Suprapubic skin (tissue), 4 donors: Measurements from ENCODE around the gene SLC7A4. TPM values are rescaled to one million over a fixed set of nuclear protein-coding genes. Genes with fewer than 3 reads are reported as not detected.

ENCODE experiments used
- DNase-seq, 2 donors: peaks; one replicate each; pipeline ENCODE4 v3.0.0-alpha.2; 2019; ENCODE audit warnings: low spot score in 2 of 2
- H3K27ac ChIP-seq: fragments of 200-600 bp; sonication (generic); one replicate; pipeline ENCODE4 v1.5.1; 2019
- H3K27me3 ChIP-seq: fragments of 200-600 bp; sonication (generic); one replicate; pipeline ENCODE4 v1.5.1; 2019
- H3K36me3 ChIP-seq: fragments of 200-600 bp; sonication (generic); one replicate; pipeline ENCODE4 v1.5.1; 2019
- H3K4me1 ChIP-seq: fragments of 200-600 bp; sonication (generic); one replicate; pipeline ENCODE4 v1.5.1; 2019
- H3K4me3 ChIP-seq: fragments of 200-600 bp; sonication (generic); one replicate; pipeline ENCODE4 v1.5.1; 2019; ENCODE audit warnings: mild to moderate bottlenecking
- H3K9me3 ChIP-seq: fragments of 200-600 bp; sonication (generic); one replicate; pipeline ENCODE4 v1.5.1; 2019
- CTCF ChIP-seq, 2 donors: fragments of 200-600 bp in 1 of 2; fragments of 450-650 bp in 1 of 2; sonication (generic) in 1 of 2; IDR thresholded peaks; one replicate each; pipeline ENCODE4 v1.5.1; 2016 to 2019; ENCODE audit warnings: antibody characterized with exemption in 2 of 2, mild to moderate bottlenecking in 1 of 2, moderate library complexity in 1 of 2
- EP300 ChIP-seq: sonication (generic); formaldehyde crosslinking; IDR thresholded peaks from one replicate; pipeline ENCODE4 v1.6.1; 2017; ENCODE audit warnings: antibody characterized with exemption
- POLR2A ChIP-seq, 2 donors: fragments of 450-650 bp; IDR thresholded peaks; one replicate each; pipeline ENCODE4 v1.6.1; 2017; ENCODE audit warnings: antibody characterized with exemption in 2 of 2, mild to moderate bottlenecking in 2 of 2, moderate library complexity in 2 of 2
- POLR2AphosphoS5 ChIP-seq, 3 donors: sonication (generic); formaldehyde crosslinking; IDR thresholded peaks; one replicate each; pipeline ENCODE4 v1.6.1; 2017; ENCODE audit warnings: antibody characterized with exemption in 3 of 3
- WGBS: methylation state at CpG from one replicate; pipeline ENCODE4 v1.1.5; 2018; 5-methylcytosine and 5-hydroxymethylcytosine counted together
- total RNA-seq, 4 donors: library from RNA; depleted of rRNA; stranded (reverse); fragments of >200 nt; gene quantifications; one replicate each; pipeline ENCODE4 v1.1.0, GENCODE V29; 2016

The SLC7A4 gene
- total RNA-seq, 4 donors from 2014 or later, result 0.48 to 2.2 (median 1.6) TPM

- WGBS, result 64% methylated on average over 9 of the region's 22 CpGs
- no peak for DNase-seq
- Histone ChIP-seq H3K27me3 (no peaks in the 10 kb centered on the region), H3K4me3 (peak overlapping the region; percentile 58), H3K4me1 (peaks cover 39% of the 10 kb centered on the region), H3K27ac (peak overlapping the region; percentile 98), H3K36me3 (peaks cover 44% of the 10 kb centered on the region), H3K9me3 (no peaks in the 10 kb centered on the region)
- TF ChIP-seq POLR2AphosphoS5 (IDR thresholded peaks at IDR 0.05) (no peak), CTCF (IDR thresholded peaks at IDR 0.05) (no peak), POLR2A (IDR thresholded peaks at IDR 0.05) (no peak), EP300 (no peak)
These were observed 32.0 kb downstream of the SLC7A4 start for GRCh38 chr22:21000207-21000986.

GRCh38 chr22:20999350-21000206 is 32.8 kb downstream of the SLC7A4 start:
- TF ChIP-seq CTCF (IDR thresholded peaks at IDR 0.05), result no peak
- no peak for TF ChIP-seq POLR2AphosphoS5 (IDR thresholded peaks at IDR 0.05)
- no peak for TF ChIP-seq EP300
- no peak for TF ChIP-seq POLR2A (IDR thresholded peaks at IDR 0.05)
- Histone ChIP-seq H3K36me3 (peaks cover 52% of the 10 kb centered on the region), H3K4me1 (peaks cover 39% of the 10 kb centered on the region), H3K9me3 (no peaks in the 10 kb centered on the region), H3K27me3 (no peaks in the 10 kb centered on the region), H3K27ac (no peak overlapping the region), H3K4me3 (peak overlapping the region; percentile 58)
- DNase-seq, result no peak
- 90% methylated on average over 15 of the region's 27 CpGs for WGBS

DNA sequence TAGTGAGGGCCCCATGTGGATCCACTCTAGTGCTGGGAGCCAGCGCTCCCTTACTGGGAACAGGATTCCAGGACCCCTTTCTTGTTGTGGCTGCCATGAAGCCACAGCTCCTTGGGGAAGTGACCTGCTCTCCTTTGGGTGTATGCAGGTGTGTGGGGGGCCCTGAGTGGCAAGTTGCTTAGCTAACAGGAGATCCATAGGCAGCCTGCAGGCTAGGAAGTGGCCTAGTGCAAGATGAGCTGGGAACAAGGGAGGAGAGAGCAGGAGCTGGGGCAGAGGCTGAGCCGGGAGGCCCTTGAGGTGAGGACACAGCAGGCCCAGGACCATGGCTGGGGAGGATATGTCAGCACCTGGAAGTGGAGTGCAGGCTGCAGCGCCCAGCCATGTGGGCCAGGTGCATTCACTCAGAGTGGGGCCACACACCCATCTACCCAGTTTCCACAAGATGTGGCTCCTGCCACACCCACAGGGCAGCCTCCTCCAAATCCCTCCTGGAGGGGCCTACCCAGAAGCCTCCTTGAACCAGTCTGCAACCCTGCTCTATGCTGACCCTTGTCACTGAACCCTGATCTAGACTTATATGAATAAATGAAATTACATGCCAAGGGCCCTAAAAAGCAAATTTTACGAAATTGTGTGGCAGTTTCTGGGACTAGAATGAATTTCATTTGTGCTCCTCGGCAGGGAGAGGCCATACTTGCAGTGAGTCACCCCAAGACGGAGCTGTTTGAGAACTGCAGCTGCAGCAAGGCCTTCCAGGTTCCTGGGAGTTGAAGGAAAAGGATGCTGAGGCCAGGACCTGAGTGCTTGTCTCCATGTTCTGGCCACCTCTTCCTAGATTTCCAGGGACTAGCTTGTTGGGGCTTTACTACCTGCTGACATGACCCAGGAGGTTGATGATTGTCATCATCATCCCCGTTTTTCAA is 33.7 kb downstream of the SLC7A4 start:
- DNase-seq, result no peak
- Histone ChIP-seq H3K4me1 (peaks cover 34% of the 10 kb centered on the region), H3K4me3 (no peak overlapping the region), H3K27me3 (no peaks in the 10 kb centered on the region), H3K9me3 (no peaks in the 10 kb centered on the region), H3K36me3 (peaks cover 61% of the 10 kb centered on the region), H3K27ac (no peak overlapping the region)
- WGBS, result 55% methylated on average over 7 of the region's 7 CpGs
- TF ChIP-seq EP300 (no peak), POLR2A (IDR thresholded peaks at IDR 0.05) (no peak), POLR2AphosphoS5 (IDR thresholded peaks at IDR 0.05) (no peak), CTCF (IDR thresholded peaks at IDR 0.05) (no peak)

DNA sequence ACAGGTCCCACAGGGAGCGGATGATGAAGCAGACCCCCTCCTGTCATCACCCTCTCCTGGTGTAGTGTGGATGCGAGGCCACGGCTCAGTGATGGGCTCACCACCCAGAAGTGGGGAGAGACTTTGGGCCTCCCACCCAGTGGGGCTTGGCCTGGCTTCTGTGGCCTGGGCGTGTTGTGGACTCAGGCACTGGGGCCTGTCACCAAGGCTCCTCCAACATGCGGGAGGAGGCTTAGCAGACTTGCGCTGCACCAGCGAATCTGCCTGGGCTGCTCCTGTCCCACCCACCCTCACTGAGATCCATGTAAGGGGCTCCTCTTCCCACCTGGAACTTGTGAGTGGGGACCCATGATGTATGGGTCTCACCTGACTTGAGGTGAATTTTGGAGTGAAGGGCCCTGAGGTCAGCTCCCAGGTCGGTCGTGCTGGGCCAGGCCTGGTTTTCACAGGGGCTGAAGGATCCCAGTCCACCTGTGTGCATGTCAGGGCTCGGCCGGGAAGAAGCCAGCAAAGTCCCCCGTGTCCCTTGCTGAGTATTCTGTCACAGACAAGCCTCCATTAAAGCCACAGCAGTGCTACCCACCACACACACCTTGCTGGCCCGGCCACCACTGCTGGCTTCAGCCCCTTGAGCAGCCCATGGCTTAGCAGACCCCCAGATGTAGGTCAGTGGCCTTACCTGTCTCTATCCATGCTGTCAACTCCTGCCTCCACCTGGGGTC is 34.7 kb downstream of the SLC7A4 start:
- Histone ChIP-seq H3K27ac (no peak overlapping the region), H3K4me1 (peaks cover 24% of the 10 kb centered on the region), H3K36me3 (peaks cover 71% of the 10 kb centered on the region), H3K9me3 (no peaks in the 10 kb centered on the region), H3K27me3 (no peaks in the 10 kb centered on the region), H3K4me3 (no peak overlapping the region)
- DNase-seq, result no peak
- WGBS, result 94% methylated on average over 3 of the region's 13 CpGs
- TF ChIP-seq POLR2AphosphoS5 (IDR thresholded peaks at IDR 0.05), result no peak
- no peak for TF ChIP-seq EP300
- no peak for TF ChIP-seq POLR2A (IDR thresholded peaks at IDR 0.05)
- no peak for TF ChIP-seq CTCF (IDR thresholded peaks at IDR 0.05)
